GM21381 (cell line): Measurements from ENCODE around the gene PLCB2.

Experiments
- ATAC-seq: cut with Tn5 transposase; IDR thresholded peaks from one replicate; pipeline ENCODE4 v1.9.1; 2021; ENCODE audit warnings: mild to moderate bottlenecking, moderate library complexity; ENCODE audit not compliant: unreplicated experiment

The PLCB2 gene

GRCh38 chr15:40306371-40306770 lies 1.4 kb downstream of the PLCB2 start:
- ATAC-seq: no peak

DNA sequence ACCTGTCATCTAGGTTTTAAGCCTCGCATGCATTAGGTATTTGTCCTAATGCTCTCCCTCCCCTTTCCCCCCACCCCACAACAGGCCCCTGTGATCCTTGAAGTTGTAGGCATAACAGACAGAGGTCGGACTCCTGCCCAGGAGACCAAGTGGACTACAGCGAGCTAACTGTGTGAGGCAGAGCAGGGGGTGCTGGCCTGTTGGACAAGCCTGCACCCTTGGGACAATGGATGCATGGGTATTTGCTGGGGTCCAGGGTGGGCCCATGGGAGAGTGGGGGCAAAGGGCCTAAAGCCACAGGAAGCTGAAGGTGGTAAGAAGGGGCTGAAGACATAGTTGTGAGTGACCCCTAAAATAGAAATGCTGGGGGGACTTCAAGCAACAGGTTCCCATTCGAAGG lies 2.5 kb downstream of the PLCB2 start:
- ATAC-seq: no peak

GRCh38 chr15:40303576-40303975 lies 4.2 kb downstream of the PLCB2 start:
- no peak for ATAC-seq

DNA sequence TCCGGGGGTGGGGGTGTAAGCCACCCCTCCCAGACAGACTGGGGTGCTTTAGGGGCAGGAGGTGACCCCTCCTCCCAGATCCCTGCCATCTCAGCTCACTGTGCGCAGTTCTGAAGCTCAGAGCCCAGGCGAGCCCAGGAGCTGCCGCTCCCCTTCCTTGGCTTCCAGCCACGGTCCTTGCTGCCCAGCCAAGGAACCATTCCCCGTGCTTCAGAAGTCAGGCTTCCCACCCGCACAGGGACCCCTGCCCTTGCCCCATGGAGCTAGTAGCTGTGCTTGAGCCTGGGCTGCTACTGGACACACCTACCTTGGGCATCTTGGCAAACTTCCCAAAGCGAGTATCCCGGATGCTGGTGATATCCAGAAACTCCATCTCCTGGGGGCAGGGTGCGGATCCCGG lies 4.8 kb downstream of the PLCB2 start:
- ATAC-seq: no peak

- ATAC-seq: no peak
These were observed 5.3 kb downstream of the PLCB2 start for GRCh38 chr15:40302288-40302886.

DNA sequence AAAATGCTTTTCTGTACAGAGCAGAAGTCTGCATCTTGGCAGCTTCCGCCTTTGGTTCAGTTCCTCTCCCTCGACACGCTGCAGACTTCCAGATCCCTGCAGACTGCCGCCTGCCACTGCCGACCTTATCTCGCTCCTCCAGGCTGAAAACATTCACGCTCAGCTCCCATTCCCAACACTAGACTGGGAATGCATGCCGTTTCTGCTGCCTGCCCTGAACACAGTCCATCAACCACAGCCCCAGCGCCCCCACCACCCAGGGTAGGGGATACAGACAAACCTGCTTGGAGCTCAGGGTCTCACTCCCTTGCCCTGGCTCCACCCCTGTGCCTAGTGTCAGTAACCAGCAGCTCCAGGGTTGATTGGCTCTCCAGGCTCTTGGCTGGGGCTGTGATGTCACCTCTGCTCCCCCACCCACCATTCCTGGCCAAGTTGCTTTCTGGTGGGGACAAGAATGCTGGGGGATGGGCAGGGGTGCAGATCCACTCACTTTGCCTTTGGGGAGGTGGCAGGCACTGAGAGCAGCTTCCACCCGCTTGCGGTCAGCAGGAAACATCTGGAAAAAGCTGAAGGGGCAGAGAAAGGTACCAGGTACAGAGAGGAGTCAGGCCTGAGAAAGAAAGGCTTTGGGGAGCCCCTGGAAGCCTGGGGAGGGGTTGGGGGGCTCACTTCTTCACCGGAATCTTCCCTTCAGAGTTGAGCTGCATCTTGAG lies 6.1 kb downstream of the PLCB2 start:
- ATAC-seq: no peak

- no peak for ATAC-seq
These were observed 7.0 kb downstream of the PLCB2 start for GRCh38 chr15:40300771-40301170.

DNA sequence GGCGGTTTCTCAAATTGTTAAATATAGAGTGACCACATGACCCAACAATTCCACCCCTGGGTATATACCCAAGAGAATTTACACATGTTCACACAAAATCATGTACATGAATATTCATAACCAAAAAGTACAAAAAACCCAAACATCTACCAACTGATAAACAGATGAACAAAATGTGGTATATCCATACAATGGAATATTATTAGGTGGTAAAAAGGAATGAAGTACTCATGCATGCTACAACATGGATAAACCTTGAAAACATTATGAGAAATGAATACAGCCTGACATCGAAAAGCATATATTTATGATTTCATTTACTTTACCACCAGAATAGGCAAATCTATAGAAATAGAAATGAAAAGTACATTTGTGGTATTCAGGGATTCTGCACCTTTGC lies 7.4 kb downstream of the PLCB2 start:
- ATAC-seq: no peak

DNA sequence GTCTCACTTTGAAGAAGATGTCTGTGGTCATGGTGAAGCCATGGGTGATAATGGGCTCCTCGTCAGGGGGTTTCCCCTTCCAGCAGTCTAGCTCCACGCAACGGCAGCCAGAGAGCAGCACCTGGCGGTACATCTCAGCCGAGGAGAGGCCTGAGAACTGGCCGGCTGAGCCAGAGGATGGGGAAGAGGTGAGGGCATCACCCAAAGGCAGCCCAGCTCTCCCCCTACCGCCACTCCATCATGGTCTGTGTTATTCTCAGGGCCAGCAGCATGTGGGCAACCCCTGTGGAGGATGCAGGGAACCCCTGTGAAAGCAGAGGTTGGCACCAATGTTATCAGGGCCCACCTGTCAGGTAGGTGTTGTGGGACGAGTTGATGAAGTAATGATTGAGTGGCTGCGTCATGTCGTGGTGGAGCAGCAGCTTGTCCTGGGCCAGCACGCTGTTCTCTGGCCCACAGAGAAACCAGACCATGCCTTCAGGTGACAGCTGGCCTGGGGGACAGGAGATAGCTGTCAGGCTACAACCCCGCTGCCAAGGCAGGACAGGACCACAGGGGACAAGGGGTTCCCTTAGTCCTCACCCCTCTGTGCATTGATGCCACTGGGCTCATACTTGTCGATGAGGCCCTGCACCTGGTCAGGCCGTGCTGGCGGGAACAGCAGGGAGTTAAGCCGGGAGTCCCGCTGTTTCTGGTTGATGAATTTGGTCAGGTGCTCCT lies 9.4 kb downstream of the PLCB2 start:
- no peak for ATAC-seq

- ATAC-seq: no peak
These were observed 10.4 kb downstream of the PLCB2 start for GRCh38 chr15:40297356-40297755.

DNA sequence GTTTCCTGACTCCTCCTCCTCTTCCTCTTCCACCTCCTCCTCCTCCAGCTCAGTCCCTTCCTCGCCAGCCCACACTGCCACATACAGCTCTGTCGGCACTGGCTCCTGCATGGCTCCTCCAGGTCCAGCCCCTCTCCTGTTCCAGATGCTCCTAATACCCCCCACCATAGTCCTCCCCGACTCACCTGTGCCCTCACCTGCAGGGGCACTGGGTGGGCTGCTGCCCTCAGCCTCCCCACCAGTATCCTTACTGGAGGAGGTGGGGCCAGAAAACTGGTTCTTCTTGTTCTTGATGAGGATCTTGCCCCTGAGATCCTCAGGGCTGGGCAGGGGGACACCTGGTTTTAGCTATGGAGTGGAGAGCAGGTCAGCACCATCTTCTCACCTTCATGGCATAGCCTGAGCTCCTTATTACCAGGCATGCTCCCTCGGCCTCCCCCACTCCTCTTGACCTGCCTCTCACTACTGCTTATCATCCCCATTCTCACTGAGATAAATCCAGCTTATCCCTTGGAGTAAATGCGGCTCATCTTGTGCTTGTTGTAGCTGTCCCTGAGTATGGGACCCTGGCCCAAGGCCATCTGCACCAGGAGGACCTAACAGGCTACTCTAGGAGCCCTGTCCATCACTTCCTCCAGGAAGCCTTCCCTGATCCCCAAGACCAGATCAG lies 11.0 kb downstream of the PLCB2 start:
- no peak for ATAC-seq

GRCh38 chr15:40295877-40296560 lies 11.7 kb downstream of the PLCB2 start:
- ATAC-seq: no peak

DNA sequence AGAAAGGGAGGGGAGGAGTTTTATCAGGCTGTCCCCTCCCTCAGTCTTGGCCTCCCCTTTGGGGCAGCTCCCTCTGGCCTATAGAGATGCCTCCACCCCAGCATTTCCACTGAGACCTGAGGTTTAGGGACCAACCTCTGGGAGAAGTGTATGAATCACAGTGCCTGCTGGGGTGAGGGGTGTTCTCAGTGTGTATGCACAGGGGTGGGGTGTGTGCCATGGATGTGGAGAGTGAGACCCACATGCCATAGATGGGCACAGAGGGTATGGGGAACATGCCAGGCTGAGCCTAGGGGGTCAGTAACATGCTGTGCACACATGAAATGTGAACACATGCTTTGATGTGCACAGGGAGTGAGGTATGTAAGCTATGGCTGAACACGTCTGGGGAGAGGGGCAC lies 12.4 kb downstream of the PLCB2 start:
- ATAC-seq: no peak

DNA sequence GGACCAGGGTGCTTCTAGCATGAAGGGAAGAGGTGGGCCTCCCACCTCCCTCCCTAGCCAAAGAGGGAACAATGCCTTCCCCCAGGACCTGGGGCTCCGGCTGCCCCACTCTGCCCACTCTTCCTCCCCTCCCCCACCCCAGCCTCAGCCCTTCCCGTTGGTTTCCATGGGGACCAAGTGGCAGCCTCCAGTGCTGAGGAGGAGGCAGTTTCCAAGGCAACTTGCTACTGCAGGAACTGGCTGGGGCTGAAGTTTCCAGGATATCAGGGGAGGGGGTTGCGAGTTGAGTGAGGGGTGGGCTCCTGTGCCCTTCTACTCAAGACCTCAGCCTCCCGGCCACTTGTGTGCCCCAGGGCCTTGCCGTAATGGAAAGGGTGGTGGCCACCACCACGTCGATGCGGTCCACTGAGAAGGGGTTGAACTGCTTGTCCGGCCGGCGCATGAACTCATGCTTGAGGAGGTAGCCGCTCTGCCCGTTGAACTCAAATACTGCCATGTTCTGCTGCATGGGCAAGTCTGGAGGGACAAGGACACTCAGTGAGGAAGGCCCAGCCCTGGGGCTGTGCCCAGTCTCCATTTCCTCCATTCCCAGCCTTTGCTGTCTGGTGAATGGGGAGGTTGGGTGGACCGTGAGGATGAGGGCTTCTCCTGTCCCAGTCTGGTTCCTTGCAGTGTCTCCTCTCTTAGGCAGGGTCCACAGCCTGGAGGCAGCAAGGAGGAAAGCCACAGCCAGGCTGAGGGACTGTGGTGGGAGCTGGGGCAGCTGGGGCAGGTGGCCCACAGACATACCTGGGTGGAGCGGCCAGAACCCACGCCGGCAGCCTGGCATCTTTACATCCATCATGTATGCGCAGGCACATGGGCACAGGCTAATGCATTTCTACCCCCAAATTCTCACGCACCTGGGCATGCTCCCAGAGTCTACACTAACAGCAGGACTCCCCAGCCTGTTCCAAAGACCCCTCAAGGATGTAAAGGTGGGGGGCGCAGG lies 13.5 kb downstream of the PLCB2 start:
- no peak for ATAC-seq

DNA sequence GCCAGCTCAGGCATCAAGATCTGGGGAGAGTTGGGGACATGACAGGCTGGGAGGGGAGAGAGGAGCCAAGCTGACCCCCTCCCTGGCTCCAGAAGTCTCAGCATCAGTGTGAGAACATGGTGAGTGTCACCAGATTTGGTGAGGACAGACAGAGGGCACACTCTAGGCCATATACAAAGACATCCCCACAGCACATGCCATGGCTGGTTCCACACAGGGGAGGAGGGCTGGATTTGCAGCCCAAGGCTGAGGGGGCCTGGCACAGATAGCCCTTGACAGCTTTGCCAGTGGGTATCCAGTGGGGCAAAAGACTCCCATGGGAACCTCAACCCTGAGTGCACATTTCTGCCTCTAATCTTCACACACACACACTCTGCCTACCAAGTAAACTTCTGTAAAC lies 14.7 kb downstream of the PLCB2 start:
- no peak for ATAC-seq

DNA sequence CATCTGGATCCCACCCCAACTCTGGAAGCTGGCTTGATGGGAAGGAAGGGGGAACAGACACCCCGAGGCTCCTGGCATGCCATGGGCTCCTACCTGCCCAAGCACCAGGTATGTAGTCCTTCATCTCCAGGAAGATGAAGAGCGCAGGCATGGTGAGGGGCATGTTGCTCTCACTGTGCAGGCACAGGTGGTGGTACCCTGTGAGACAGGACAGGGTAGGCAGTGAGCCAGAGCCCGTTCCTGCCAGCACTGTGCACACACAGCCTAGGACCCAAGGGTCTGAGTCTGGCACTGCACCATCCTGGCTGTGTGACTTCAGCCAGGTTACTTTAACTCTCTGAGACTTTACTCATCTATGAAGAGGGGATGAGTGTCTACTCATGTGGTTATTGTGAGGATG lies 15.5 kb downstream of the PLCB2 start:
- no peak for ATAC-seq

DNA sequence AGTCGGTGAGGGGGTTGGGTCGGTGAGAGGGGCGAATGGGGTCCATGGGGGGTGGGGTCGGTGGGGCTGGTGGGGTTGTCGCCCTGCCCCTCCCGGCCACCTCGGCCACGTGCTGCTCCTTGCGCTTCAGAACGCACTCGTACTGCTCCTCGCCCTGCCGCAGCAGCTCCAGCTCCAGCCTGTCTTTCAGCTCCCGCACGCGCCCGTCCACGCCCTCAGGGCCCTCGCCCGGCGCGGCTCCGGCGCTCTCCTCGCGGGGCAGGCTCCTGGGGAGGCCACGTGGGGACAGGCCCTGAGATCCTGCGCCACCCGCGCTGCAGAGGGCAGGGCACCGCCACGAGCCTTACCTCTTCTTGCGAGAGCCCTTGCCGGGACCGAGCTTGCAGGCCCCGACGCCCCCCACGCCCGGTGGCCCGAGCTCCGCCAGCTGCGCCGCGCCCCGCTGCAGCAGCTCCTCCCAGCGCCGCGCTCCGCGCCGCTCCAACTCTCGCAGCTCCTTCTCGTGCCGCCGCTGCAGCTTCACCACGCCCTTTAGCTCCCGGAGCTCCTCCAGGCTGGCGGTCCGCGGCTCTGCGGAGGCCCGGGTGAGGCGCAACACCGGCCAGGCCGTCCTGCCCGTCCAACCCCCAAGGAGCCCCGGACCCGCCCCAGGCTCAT lies 16.7 kb downstream of the PLCB2 start:
- no peak for ATAC-seq

- ATAC-seq: no peak
These were observed 17.2 kb downstream of the PLCB2 start for GRCh38 chr15:40290545-40290917.

DNA sequence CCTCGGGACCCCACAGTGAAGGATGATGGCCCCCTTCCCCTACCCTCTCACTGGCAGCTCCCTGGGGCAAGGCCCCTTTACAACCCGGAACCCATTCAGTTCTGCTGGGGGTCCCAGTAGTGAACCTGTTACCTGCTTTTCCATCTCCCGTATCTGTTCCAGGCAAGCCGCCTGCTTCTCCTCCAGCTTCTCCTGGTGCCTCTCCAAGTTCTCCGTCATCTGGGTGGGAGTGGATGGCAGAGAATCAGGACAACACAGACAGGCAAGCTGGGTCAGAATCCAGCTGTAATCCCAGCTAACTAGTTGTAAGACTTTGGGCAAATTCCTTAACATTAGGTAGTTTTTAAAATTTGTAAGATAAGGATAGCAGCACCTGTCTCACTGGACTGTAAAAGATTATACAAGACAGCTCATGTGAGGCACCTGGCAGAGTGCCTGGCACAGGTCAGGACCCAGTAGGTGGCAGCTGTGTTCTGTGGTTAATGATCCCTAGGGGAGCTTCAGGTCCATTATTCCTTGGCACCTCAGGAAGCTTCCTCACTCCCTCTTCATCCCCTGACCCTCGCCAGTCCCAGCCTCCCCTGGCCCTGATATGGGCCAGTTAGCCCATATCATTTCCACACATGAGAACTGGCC lies 18.5 kb downstream of the PLCB2 start:
- no peak for ATAC-seq
